HepG2 (cell line): Measurements from ENCODE around the gene LEFTY2. TPM values are rescaled to one million over a fixed set of nuclear protein-coding genes. Genes with fewer than 3 reads are reported as not detected.

Experiments
- ARHGAP35 ChIP-seq: sonication (generic); formaldehyde crosslinking; IDR thresholded peaks from 2 replicates; pipeline ENCODE4 v1.9.0; 2022; ENCODE audit warnings: mild to moderate bottlenecking, inconsistent platforms, moderate library complexity, missing genetic modification reagents, borderline replicate concordance
- ARID4A ChIP-seq: sonication (generic); formaldehyde crosslinking; IDR thresholded peaks from 2 replicates; pipeline ENCODE4 v1.5.0; 2020; ENCODE audit warnings: mild to moderate bottlenecking, missing genetic modification reagents, borderline replicate concordance
- CBFB ChIP-seq: sonication (generic); formaldehyde crosslinking; IDR thresholded peaks from 2 replicates; pipeline ENCODE4 v1.4.0; 2020; ENCODE audit warnings: missing genetic modification reagents
- DRAP1 ChIP-seq: IDR thresholded peaks from 2 replicates; pipeline ENCODE4 v1.6.1; 2016; ENCODE audit warnings: missing genetic modification reagents, missing compliant biosample characterization
- EZH2 ChIP-seq: conservative IDR thresholded peaks from 2 replicates; pipeline ENCODE4 v1.6.1; 2012; ENCODE audit warnings: mild to moderate bottlenecking, low read depth, low read length, moderate library complexity
- JARID2 ChIP-seq: sonication (generic); formaldehyde crosslinking; IDR thresholded peaks from 2 replicates; pipeline ENCODE4 v1.8.1; 2023; ENCODE audit warnings: missing genetic modification reagents, inconsistent platforms; ENCODE audit not compliant: insufficient replicate concordance
- KAT8 ChIP-seq: IDR thresholded peaks from 2 replicates; pipeline ENCODE4 v1.6.1; 2016; ENCODE audit warnings: missing genetic modification reagents, missing compliant biosample characterization
- MXD1 ChIP-seq: sonication (generic); formaldehyde crosslinking; IDR thresholded peaks from 2 replicates; pipeline ENCODE4 v1.4.0; 2020; ENCODE audit warnings: mild to moderate bottlenecking, missing genetic modification reagents
- PRPF4 ChIP-seq: fragments of 200-400 bp; formaldehyde crosslinking; IDR thresholded peaks from 2 replicates; pipeline ENCODE4 v1.6.1; 2016; ENCODE audit warnings: low read length, low read depth; ENCODE audit not compliant: poor library complexity, severe bottlenecking
- RERE ChIP-seq: IDR thresholded peaks from 2 replicates; pipeline ENCODE4 v1.6.1; 2016; ENCODE audit warnings: low read depth, missing genetic modification reagents, missing compliant biosample characterization
- RXRB ChIP-seq: IDR thresholded peaks from 2 replicates; pipeline ENCODE4 v1.6.1; 2016; ENCODE audit warnings: borderline replicate concordance, missing genetic modification reagents, missing compliant biosample characterization
- SNRNP70 ChIP-seq: fragments of 200-400 bp; formaldehyde crosslinking; IDR thresholded peaks from 2 replicates; pipeline ENCODE4 v1.6.1; 2017; ENCODE audit warnings: mild to moderate bottlenecking, low read depth, low read length, moderate library complexity
- ZBTB44 ChIP-seq: sonication (generic); formaldehyde crosslinking; IDR thresholded peaks from 2 replicates; pipeline ENCODE4 v1.4.0; 2020; ENCODE audit warnings: missing genetic modification reagents
- ZKSCAN8 ChIP-seq: IDR thresholded peaks from 2 replicates; pipeline ENCODE4 v1.6.1; 2016; ENCODE audit warnings: borderline replicate concordance, missing genetic modification reagents, missing compliant biosample characterization
- ZNF546 ChIP-seq: sonication (generic); formaldehyde crosslinking; conservative IDR thresholded peaks from 2 replicates; pipeline ENCODE4 v1.8.1; 2023; ENCODE audit warnings: mild to moderate bottlenecking, missing genetic modification reagents
- polyA plus RNA-seq, 8 experiments: library from polyadenylated mRNA; depleted of rRNA in 3 of 8; stranded (reverse) in 7 of 8; unstranded in 1 of 8; fragments of >200 nt; fragmentation: Illumina TruSeq in 4 of 8; extraction: Trizol in 4 of 8; gene quantifications; 2 replicates each; pipeline versions ENCODE4 v1.2.1 to v1.2.3, GENCODE V29; 2011 to 2016; ENCODE audit warnings: low read depth in 4 of 8, missing spikeins in 1 of 8, mixed read lengths in 1 of 8; ENCODE audit not compliant: insufficient read depth in 1 of 8
- total RNA-seq, 5 experiments: library from RNA; depleted of rRNA; stranded (reverse); fragments of >200 nt; fragmentation: Illumina TruSeq; extraction: Trizol; gene quantifications; 2 replicates each; pipeline ENCODE4 v1.2.3, GENCODE V29; 2016; ENCODE audit warnings: low read depth in 1 of 5

LEFTY2 gene
- total and polyA plus RNA-seq, 2 of the 13 experiments (the other 11 are each of a cell fraction or from before 2014, with no cell fraction given) = 0.13 to 0.33 TPM

- TF ChIP-seq RERE (CRISPR knock-in tag) (no peak), ZKSCAN8 (CRISPR knock-in tag) (no peak), DRAP1 (peak; percentile 39; the same call in 1 of the 2 replicates), ZNF546 (CRISPR knock-in tag) (0 out of 2 replicates have a peak, but pooled peaks have one; percentile 30), ARHGAP35 (CRISPR knock-in tag) (peak; percentile 92; the same call in 1 of the 2 replicates), MXD1 (peak; percentile 95), EZH2 (no peak), SNRNP70 (no peak), RXRB (CRISPR knock-in tag) (peak; percentile 80), JARID2 (no peak), ZBTB44 (no peak), ARID4A (CRISPR knock-in tag) (peak; percentile 98), KAT8 (CRISPR knock-in tag) (peak; percentile 88), PRPF4 (no peak), CBFB (CRISPR knock-in tag) (peak; percentile 70)
These were observed 17.1 kb downstream of the LEFTY2 start, which contains the start of gene PYCR2 (continued) for GRCh38 chr1:225923692-225924555.
